ENCODE measurements around the gene AOC3. TPM values are rescaled to one million over a fixed set of nuclear protein-coding genes. Genes with fewer than 3 reads are reported as not detected.

Gene AOC3
- total RNA-seq, 1 donor from 2014 or later, result 160 TPM

DNA sequence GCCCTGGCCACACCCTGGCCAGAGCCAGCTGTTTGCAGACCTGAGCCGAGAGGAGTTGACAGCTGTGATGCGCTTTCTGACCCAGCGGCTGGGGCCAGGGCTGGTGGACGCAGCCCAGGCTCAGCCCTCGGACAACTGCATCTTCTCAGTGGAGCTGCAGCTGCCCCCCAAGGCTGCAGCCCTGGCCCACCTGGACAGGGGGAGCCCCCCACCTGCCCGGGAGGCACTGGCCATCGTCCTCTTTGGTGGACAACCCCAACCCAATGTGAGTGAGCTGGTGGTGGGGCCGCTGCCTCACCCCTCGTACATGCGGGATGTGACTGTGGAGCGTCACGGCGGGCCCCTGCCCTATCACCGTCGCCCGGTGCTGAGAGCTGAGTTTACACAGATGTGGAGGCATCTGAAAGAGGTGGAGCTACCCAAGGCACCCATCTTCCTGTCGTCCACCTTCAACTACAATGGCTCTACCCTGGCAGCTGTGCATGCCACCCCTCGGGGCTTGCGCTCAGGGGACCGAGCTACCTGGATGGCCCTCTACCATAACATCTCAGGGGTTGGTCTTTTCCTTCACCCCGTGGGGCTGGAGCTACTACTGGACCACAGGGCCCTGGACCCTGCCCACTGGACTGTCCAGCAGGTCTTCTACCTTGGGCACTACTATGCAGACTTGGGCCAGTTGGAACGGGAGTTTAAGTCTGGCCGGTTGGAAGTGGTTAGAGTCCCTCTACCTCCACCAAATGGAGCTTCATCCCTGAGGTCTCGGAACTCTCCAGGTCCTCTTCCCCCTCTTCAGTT, 6.0 kb upstream of the AOC3 start:
- intact Hi-C loops (cut with DNase I), result loop anchor here (10.0 kb wide), 1 partner anchor 90 kb away; no protein-coding TSS in a partner anchor
- no peak for DNase-seq
- Histone ChIP-seq H3K4me1 (peaks cover 54% of the 10 kb centered on the region), H3K27ac (peak overlapping the region; percentile 18), H3K36me3 (peaks cover 55% of the 10 kb centered on the region), H3K27me3 (ENCODE audit: low read depth) (no peaks in the 10 kb centered on the region), H3K9me3 (no peaks in the 10 kb centered on the region), H3K4me3 (no peak overlapping the region)
- ATAC-seq, result no peak
- TF ChIP-seq, protein P1, sequence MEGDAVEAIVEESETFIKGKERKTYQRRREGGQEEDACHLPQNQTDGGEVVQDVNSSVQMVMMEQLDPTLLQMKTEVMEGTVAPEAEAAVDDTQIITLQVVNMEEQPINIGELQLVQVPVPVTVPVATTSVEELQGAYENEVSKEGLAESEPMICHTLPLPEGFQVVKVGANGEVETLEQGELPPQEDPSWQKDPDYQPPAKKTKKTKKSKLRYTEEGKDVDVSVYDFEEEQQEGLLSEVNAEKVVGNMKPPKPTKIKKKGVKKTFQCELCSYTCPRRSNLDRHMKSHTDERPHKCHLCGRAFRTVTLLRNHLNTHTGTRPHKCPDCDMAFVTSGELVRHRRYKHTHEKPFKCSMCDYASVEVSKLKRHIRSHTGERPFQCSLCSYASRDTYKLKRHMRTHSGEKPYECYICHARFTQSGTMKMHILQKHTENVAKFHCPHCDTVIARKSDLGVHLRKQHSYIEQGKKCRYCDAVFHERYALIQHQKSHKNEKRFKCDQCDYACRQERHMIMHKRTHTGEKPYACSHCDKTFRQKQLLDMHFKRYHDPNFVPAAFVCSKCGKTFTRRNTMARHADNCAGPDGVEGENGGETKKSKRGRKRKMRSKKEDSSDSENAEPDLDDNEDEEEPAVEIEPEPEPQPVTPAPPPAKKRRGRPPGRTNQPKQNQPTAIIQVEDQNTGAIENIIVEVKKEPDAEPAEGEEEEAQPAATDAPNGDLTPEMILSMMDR (IDR thresholded peaks at IDR 0.05), result no peak

DNA sequence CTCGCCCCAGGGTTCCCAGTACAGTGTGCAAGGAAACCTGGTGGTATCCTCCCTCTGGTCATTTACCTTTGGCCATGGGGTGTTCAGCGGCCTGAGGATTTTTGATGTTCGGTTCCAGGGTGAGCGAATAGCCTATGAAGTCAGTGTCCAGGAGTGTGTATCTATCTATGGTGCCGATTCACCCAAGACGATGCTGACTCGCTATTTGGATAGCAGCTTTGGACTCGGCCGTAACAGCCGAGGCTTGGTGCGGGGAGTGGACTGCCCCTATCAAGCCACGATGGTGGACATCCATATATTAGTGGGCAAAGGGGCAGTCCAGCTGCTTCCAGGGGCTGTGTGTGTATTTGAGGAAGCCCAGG, 5.5 kb upstream of the AOC3 start:
- Histone ChIP-seq H3K36me3 (peaks cover 50% of the 10 kb centered on the region), H3K4me1 (peaks cover 60% of the 10 kb centered on the region), H3K27ac (peak overlapping the region; percentile 56), H3K4me3 (no peak overlapping the region), H3K9me3 (no peaks in the 10 kb centered on the region), H3K27me3 (ENCODE audit: low read depth) (no peaks in the 10 kb centered on the region)
- TF ChIP-seq, protein P1 (IDR thresholded peaks at IDR 0.05), result no peak
- intact Hi-C loops (cut with DNase I), result loop anchor here (10.0 kb wide), 1 partner anchor 89 kb away; no protein-coding TSS in a partner anchor
- DNase-seq (no peak), ATAC-seq (peak in 1 of 2 donors; percentile 2)

DNA sequence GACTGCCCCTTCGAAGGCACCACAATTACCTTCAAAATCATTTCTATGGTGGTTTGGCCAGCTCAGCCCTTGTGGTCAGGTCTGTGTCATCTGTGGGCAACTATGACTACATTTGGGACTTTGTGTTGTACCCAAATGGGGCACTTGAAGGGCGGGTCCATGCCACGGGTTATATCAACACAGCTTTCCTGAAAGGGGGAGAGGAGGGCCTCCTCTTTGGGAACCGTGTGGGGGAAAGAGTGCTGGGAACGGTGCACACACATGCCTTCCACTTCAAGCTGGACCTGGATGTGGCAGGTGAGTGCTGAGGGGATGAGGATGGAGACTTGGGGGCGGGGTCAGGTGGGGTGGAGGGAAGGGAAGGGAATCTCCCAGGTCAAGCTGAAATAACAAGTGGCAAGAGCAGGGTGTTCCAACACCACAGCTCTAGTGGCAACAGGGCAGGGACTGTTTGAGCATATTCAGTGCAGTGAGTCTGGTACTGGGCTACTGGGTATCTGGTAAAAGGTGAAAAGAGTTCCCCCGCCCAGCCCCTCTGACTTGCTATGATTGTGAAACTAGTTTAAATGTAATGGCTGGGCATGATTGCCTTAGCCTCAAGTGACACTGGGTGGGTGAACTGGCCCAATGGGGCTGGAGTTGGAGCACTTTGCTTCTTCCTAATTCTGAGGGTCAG, 4.9 kb upstream of the AOC3 start:
- H3K9me3 ChIP-seq, result no peaks in the 10 kb centered on the region
- peaks cover 61% of the 10 kb centered on the region for H3K4me1 ChIP-seq
- intact Hi-C loops (cut with DNase I), result loop anchor here (10.0 kb wide), 1 partner anchor 89 kb away; no protein-coding TSS in a partner anchor
- peaks cover 44% of the 10 kb centered on the region for H3K36me3 ChIP-seq
- no peak for DNase-seq
- peak overlapping the region; percentile 56 for H3K27ac ChIP-seq
- H3K27me3 ChIP-seq (ENCODE audit: low read depth), result no peaks in the 10 kb centered on the region
- TF ChIP-seq, protein P1 (IDR thresholded peaks at IDR 0.05), result no peak
- peak; percentile 54 to 63 for ATAC-seq
- no peak overlapping the region for H3K4me3 ChIP-seq

DNA sequence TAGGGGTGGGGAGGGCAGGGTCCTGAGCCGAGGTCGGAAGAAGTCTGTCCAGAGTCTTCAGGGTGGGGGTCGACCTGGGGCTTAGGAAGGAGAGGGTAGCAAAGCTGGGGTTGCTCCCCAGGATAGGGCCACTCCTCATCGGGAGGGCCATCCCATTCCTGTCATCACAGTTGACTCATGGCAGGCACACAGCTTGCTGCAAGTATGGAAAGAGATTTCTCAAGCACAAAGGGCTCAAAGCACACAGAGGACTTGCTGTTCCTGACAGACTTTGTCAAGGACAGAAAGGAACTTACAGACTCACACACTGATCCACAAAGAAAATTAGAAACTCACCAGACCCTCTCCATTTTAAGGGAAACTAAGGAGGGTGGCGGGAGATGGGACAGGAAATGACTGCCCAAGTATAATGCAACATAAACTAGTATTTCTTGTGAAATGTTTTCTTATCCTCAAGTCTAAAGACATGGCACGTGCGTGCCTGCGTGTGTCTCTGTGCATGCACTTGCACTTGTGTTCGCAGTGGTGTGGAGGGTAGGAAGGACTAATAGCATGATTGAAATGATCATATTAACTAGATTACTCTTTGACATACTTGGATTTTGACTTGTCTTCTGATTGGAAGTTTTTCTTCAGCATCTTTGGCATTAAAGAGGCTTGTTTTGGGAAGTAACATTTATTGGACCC, 4.3 kb upstream of the AOC3 start:
- Histone ChIP-seq H3K36me3 (peaks cover 38% of the 10 kb centered on the region), H3K4me3 (no peak overlapping the region), H3K9me3 (no peaks in the 10 kb centered on the region), H3K27me3 (ENCODE audit: low read depth) (no peaks in the 10 kb centered on the region), H3K27ac (peak overlapping the region; percentile 56), H3K4me1 (peaks cover 61% of the 10 kb centered on the region)
- intact Hi-C loops (cut with DNase I), result loop anchor here (10.0 kb wide), 1 partner anchor 88 kb away; no protein-coding TSS in a partner anchor
- TF ChIP-seq, protein P1 (IDR thresholded peaks at IDR 0.05), result no peak
- ATAC-seq (peak; percentile 51 to 57), DNase-seq (peak; percentile 66)

DNA sequence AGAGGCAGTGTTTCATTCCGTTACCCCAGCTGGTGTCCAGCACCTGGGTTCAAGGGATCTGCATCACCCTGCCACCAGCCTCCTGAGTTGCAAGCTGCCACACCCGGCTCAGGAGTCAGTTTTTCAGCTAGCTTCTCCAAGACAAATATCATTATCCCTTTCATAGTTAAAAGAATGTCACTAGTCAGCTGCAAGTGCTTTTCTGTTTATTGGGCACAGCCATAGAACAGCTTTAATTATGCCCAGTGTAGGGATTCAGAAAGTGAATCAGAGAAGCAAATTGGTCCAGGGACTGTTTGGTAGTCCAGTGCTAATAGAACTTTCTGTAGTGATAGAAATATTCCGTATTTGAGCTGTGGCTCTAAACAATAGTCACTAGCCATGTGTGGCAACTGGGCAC, 2.9 kb upstream of the AOC3 start:
- no peaks in the 10 kb centered on the region for H3K27me3 ChIP-seq (ENCODE audit: low read depth)
- no peaks in the 10 kb centered on the region for H3K9me3 ChIP-seq
- H3K36me3 ChIP-seq, result peaks cover 24% of the 10 kb centered on the region
- peaks cover 61% of the 10 kb centered on the region for H3K4me1 ChIP-seq
- no peak overlapping the region for H3K27ac ChIP-seq
- TF ChIP-seq, protein P1 (IDR thresholded peaks at IDR 0.05), result no peak
- intact Hi-C loops (cut with DNase I), result loop anchor here (10.0 kb wide), 1 partner anchor 87 kb away; no protein-coding TSS in a partner anchor
- H3K4me3 ChIP-seq, result no peak overlapping the region
- DNase-seq (no peak), ATAC-seq (no peak)

Measured in lower lobe of right lung (tissue), 2 donors.